GM12891 (cell line): ENCODE data around the gene MYG1.

Experiments
- POLR2A ChIP-seq: IDR thresholded peaks from 2 replicates; pipeline ENCODE4 v1.6.1; 2011; ENCODE audit warnings: low read depth, low read length, control low read depth
- POLR2AphosphoS5 ChIP-seq: IDR thresholded peaks from 2 replicates; pipeline ENCODE4 v1.6.1; 2011; ENCODE audit warnings: low read depth, low read length, control low read depth
- SPI1 ChIP-seq: IDR thresholded peaks from 2 replicates; pipeline ENCODE4 v1.6.1; 2011; ENCODE audit warnings: low read depth, low read length, control low read depth
- TAF1 ChIP-seq: IDR thresholded peaks from 2 replicates; pipeline ENCODE4 v1.6.1; 2011; ENCODE audit warnings: low read depth, low read length, control low read depth

DNA sequence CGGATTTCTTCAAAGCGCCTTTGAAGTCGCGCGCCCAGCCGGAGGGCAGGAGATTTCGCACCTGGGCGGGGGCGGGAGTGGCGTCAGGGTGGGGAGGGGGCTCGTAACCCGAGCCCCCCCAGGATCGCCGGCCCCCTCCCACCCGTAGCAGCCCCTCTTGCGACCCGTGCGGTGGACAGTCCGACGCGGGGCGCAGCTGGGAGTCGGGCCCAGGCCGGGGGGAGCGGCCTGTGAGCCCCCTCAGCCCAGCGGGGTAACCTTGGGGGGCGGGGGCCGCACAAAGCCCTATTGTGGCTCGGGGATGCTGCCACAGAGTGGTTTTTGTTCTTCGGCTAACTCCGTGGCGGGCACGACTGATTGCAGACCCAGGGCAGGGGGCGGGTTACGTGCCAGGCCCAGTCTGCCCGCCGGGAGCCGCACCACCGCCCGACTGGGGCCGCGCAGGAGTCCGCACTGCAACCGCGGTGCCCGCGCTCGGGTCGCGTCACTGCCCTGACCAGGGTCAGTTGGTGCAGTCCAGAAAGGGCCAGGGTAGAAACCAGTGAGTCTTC, 26.1 kb downstream of the MYG1 start:
- TF ChIP-seq POLR2A = no peak
- no peak for TF ChIP-seq POLR2AphosphoS5
- no peak for TF ChIP-seq TAF1
- TF ChIP-seq SPI1 = no peak
